CD4-positive, alpha-beta T cell (primary cell): ENCODE data around the gene CEP95. TPM values are rescaled to one million over a fixed set of nuclear protein-coding genes. Genes with fewer than 3 reads are reported as not detected.

Experiments
- ATAC-seq: fragments of 200-7000 bp; cut with Tn5 transposase; one replicate; pipeline ENCODE4 v1.10.0; 2022; ENCODE audit warnings: mild to moderate bottlenecking; ENCODE audit not compliant: poor library complexity
- CTCF ChIA-PET: fragments of 350-600 bp; sonication (Branson Sonifier 250); formaldehyde crosslinking; loops from one replicate; lab custom pipeline; 2021; ENCODE audit warnings: antibody characterized with exemption, inconsistent platforms; lab: Charles Lee
- POLR2A ChIA-PET: fragments of 350-600 bp; sonication (Branson Sonifier 250); formaldehyde crosslinking; loops from one replicate; lab custom pipeline; 2021; ENCODE audit warnings: antibody characterized with exemption, inconsistent platforms; lab: Charles Lee
- DNase-seq, 14 experiments: peaks; one replicate each; pipeline ENCODE4 v3.0.0-alpha.2; 2013 to 2020; ENCODE audit warnings: mixed read lengths in 2 of 14
- H3K27ac ChIP-seq, 2 donors: one replicate each; pipeline versions ENCODE4 v1.5.1 to v1.7.0; 2013; ENCODE audit warnings: low read length in 2 of 2, low read depth in 1 of 2, mild to moderate bottlenecking in 1 of 2
- H3K27me3 ChIP-seq, 2 experiments: 1 replicate in 1 of 2; 2 replicates in 1 of 2; pipeline versions ENCODE4 v1.6.1 to v1.7.0; 2013; ENCODE audit warnings: low read length in 2 of 2, control low read depth in 1 of 2, mild to moderate bottlenecking in 1 of 2, moderate library complexity in 1 of 2; ENCODE audit not compliant: insufficient read depth in 2 of 2, control insufficient read depth in 1 of 2
- H3K36me3 ChIP-seq: one replicate; pipeline ENCODE4 v1.6.1; 2013; ENCODE audit warnings: low read length, control low read depth; ENCODE audit not compliant: insufficient read depth
- H3K4me1 ChIP-seq: one replicate; pipeline ENCODE4 v1.6.1; 2013; ENCODE audit warnings: low read length, control low read depth; ENCODE audit not compliant: insufficient read depth
- H3K4me3 ChIP-seq: one replicate; pipeline ENCODE4 v1.5.1; 2013; ENCODE audit warnings: mild to moderate bottlenecking, low read length, moderate library complexity
- H3K9me3 ChIP-seq, 2 experiments: 1 replicate in 1 of 2; 2 replicates in 1 of 2; pipeline versions ENCODE4 v1.6.1 to v1.7.0; 2013; ENCODE audit warnings: low read length in 2 of 2, mild to moderate bottlenecking in 2 of 2, control low read depth in 1 of 2, moderate library complexity in 1 of 2; ENCODE audit not compliant: control insufficient read depth in 1 of 2, insufficient read depth in 1 of 2
- H3K27ac Mint-ChIP-seq: one replicate; pipeline ENCODE4 v1.8.0; 2020; ENCODE audit warnings: mixed read lengths
- H3K27me3 Mint-ChIP-seq: one replicate; pipeline ENCODE4 v1.8.0; 2021; ENCODE audit warnings: mixed read lengths
- H3K36me3 Mint-ChIP-seq: one replicate; pipeline ENCODE4 v1.8.0; 2021; ENCODE audit warnings: low read depth, mixed read lengths
- H3K4me1 Mint-ChIP-seq: one replicate; pipeline ENCODE4 v1.8.0; 2021; ENCODE audit warnings: low read depth, mixed read lengths
- H3K4me3 Mint-ChIP-seq: one replicate; pipeline ENCODE4 v1.8.0; 2020; ENCODE audit warnings: mild to moderate bottlenecking, mixed read lengths
- H3K9me3 Mint-ChIP-seq: one replicate; pipeline ENCODE4 v1.8.0; 2020; ENCODE audit warnings: mixed read lengths
- intact Hi-C, 2 experiments: fragments of 100-400 bp; cut with DNase I in 1 of 2; cut with micrococcal nuclease in 1 of 2; formaldehyde crosslinking; loops; one replicate each; pipeline versions ENCODE4 v1.15.1 to v1.9.0; 2023 to 2025; cut with DNase I, micrococcal nuclease
- polyA plus RNA-seq, 2 donors: library from polyadenylated mRNA; unstranded; fragments of 120-200 nt; gene quantifications; one replicate each; pipeline ENCODE4 v1.2.1, GENCODE V29; 2013
- total RNA-seq, 174 experiments: library from RNA in 2 of 174; stranded (reverse) in 2 of 174; gene quantifications; one replicate each; pipeline ENCODE4 v1.2.3 and lab custom pipeline; 2021 to 2026
- TF ChIP-seq, protein P1 (sequence below): fragments of 200-600 bp; IDR thresholded peaks from one replicate; pipeline ENCODE4 v1.8.0; 2022; ENCODE audit warnings: antibody characterized with exemption, mild to moderate bottlenecking

The CEP95 gene, protein sequence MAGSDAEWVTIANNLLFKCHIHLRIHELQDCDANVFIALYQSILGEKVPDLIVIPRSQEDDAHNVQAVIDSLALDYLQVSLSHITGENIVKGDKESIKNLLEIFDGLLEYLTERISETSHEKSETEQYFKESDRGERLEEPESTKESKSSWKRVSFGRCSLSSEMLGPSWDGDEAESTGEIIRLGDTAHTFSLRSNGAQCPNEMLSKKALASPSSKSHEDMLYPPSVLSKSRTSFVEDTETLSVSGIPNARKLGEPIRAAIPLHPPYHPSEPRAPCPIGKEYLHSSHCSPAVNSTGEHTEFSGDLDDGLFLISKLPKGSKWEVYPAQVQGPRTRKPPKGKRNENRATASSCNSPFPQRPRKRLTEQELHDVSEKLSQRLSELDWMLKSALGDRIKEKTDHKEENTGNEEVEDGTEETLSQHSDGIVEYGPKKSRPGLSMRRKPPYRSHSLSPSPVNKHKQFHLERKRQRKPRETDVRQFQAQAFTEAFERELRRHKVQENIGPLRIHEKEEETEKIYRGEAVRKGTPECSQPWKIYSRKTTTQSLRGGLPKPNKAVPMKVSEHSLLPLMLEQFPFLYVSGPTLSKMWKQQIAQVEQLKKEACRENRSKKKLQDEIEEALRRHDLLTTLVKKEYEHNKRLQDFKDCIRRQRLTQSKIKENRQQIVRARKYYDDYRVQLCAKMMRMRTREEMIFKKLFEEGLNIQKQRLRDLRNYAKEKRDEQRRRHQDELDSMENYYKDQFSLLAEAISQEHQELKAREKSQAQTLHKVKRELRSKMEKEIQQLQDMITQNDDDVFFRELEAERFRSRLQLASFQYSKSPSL
- 100 to 1,000 TPM; 256 to 269 TPM for total RNA-seq
- 60.8 TPM for polyA plus RNA-seq (2013, experiment 1 of 2)
- polyA plus RNA-seq (2013, experiment 2 of 2), result 77.9 TPM
- 31.7 to 179 (median 87.8) reads per million in 172 experiments for total RNA-seq (lab: John Stamatoyannopoulos, UW)

DNA sequence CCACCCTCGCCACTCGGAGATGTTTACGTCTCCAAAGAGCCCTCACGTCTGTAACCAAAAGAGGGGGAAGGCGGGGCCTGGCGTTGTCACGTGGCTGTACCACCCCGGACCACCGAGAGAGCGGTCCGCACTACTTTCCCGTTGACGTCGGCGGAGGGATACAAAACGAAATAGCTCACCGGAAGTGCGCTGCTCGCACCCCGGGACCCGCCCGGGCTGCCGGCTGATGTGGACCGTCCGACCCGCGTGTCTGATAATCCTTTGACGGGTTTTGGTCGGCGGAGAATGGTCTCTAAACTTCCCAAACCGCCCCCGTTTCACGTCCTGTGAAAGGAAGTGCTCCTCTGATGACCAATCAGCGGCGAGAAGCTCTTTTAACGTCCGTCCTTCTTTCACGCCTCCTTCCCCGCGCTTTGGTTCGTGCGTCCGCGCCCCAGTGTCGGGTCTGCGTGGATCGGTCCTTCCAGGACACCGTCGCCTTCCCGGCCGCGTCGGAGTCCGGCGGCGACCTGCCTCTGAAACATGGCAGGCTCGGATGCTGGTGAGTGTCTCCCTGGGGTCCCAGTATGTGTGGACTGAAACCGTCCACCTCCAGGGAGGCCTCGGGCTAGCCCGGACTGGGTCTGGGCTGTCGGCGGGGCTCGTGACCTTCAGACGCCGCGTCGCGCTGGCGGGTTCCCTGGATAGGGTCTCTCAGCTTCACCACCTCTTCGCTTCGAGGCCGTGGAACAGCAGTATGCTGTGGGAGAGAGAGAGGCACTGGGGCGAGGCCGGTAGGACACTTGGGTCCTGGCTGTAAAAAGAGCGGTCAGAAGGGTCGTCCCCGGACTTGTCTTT lies at the start of gene CEP95:
CEP95 (plus strand) TSS at position 402 of the 837 bp plus-strand sequence; CDS start at position 523, 121 bp downstream.
- TF ChIP-seq, protein P1, sequence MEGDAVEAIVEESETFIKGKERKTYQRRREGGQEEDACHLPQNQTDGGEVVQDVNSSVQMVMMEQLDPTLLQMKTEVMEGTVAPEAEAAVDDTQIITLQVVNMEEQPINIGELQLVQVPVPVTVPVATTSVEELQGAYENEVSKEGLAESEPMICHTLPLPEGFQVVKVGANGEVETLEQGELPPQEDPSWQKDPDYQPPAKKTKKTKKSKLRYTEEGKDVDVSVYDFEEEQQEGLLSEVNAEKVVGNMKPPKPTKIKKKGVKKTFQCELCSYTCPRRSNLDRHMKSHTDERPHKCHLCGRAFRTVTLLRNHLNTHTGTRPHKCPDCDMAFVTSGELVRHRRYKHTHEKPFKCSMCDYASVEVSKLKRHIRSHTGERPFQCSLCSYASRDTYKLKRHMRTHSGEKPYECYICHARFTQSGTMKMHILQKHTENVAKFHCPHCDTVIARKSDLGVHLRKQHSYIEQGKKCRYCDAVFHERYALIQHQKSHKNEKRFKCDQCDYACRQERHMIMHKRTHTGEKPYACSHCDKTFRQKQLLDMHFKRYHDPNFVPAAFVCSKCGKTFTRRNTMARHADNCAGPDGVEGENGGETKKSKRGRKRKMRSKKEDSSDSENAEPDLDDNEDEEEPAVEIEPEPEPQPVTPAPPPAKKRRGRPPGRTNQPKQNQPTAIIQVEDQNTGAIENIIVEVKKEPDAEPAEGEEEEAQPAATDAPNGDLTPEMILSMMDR, result no peak
- peak within 1 kb of the TSS; percentile 99 to 100 for H3K27ac ChIP-seq
- H3K4me3 ChIP-seq, result peak within 1 kb of the TSS; percentile 90
- peaks cover 28% of the 10 kb centered on the region for H3K4me1 ChIP-seq
- H3K36me3 Mint-ChIP-seq, result peaks cover 96% of the 10 kb centered on the region
- peaks cover 64% of the 10 kb centered on the region for H3K36me3 ChIP-seq
- peak; percentile 44 for ATAC-seq
- H3K4me3 Mint-ChIP-seq, result peak within 1 kb of the TSS; percentile 99
- peak within 1 kb of the TSS; percentile 99 for H3K27ac Mint-ChIP-seq
- ChIA-PET CTCF (interaction anchor here (0.8 to 4.0 kb wide), 5 partner anchors 9 to 87 kb away, joined by 3 to 40 read pairs (median 26); partner anchors contain the start of gene POLG2), POLR2A (interaction anchor here (0.6 to 7.4 kb wide), 57 partner anchors 10 to 1824 kb away, joined by 3 to 453 read pairs (median 6); partner anchors contain the start of genes CCDC47, DDX42, ERN1 and ICAM2)
- H3K9me3 Mint-ChIP-seq, result no peaks in the 10 kb centered on the region
- DNase-seq, result peak; percentile 89 to 98 (median 94)
- no peaks in the 10 kb centered on the region for H3K27me3 ChIP-seq
- H3K4me1 Mint-ChIP-seq, result peaks cover 61% of the 10 kb centered on the region
- intact Hi-C loops, result loop anchor here (1.0 to 10.0 kb wide), 9 partner anchors 9 to 884 kb away; partner anchors contain the start of genes POLG2 (in 2 of the 2), ICAM2 (in 1 of the 2), LIMD2 (in 1 of the 2) and MAP3K3 (in 1 of the 2)
- H3K27me3 Mint-ChIP-seq, result no peaks in the 10 kb centered on the region
- H3K9me3 ChIP-seq, result no peaks in the 10 kb centered on the region

DNA sequence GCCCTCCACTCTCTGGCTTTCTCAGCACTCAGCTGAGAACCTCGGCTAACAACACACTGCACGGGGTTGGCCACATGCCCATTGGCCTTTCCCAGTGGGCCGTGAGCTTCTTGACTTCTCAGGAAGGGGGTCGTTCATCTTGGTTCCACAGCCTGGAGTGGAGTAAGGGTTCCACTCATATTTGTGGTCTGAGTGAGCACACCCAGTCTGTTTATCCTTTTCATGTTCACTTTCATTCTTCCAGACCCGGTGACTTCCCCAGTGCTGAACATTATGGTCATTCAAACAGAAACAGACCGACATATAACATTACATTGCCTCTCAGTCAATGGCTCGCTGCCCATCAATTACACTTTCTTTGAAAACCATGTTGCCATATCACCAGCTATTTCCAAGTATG lies 49.6 kb upstream of the CEP95 start:
- intact Hi-C loops, result no loop called here
- peak overlapping the region; percentile 74 for H3K27ac Mint-ChIP-seq
- H3K4me1 Mint-ChIP-seq, result peaks cover 31% of the 10 kb centered on the region
- Histone ChIP-seq H3K36me3 (no peaks in the 10 kb centered on the region), H3K27ac (no peak overlapping the region), H3K4me3 (no peak overlapping the region), H3K27me3 (peaks cover 0 to 1% of the 10 kb centered on the region in 2 experiments), H3K9me3 (no peaks in the 10 kb centered on the region), H3K4me1 (peaks cover 24% of the 10 kb centered on the region)
- TF ChIP-seq, protein P1, result no peak
- H3K27me3 Mint-ChIP-seq, result no peaks in the 10 kb centered on the region
- H3K4me3 Mint-ChIP-seq, result no peak overlapping the region
- ChIA-PET POLR2A (interaction anchor here (1.5 to 3.0 kb wide), 4 partner anchors 15 to 48 kb away, joined by 5 to 46 read pairs (median 16); partner anchors contain the start of genes CEP95, DDX5 and POLG2), CTCF (no interaction called here)
- H3K9me3 Mint-ChIP-seq, result no peaks in the 10 kb centered on the region
- no peaks in the 10 kb centered on the region for H3K36me3 Mint-ChIP-seq
- DNase-seq (no peak), ATAC-seq (no peak)
